Measurements from ENCODE around the gene DTWD2. TPM values are rescaled to one million over a fixed set of nuclear protein-coding genes. Genes with fewer than 3 reads are reported as not detected.
"Not testable (repeated sequence)": the region's sequence is repeated elsewhere in the genome, so short reads cannot be mapped to it uniquely, and the experiment has no call there.

The DTWD2 gene
- polyA plus RNA-seq, 5 donors = 5.8 to 7.8 (median 6.1) TPM

DNA sequence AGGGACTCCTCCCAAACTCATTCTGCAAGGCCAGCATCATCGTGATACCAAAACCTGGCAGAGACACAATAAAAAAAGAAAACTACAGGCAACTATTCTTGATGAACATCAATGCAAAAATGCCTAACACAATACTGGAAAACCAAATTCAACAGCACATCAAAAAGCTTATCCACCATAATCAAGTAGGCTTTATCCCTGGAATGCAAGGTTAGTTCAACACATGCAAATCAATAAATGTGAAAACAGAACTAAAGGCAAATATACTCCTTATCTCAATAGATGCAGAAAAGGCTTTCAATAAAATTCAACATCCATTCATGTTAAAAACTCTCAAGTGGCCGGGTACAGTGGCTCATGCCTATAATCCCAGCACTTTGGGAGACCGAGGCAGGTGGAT lies 111.5 kb downstream of the DTWD2 start:
- not testable (repeated sequence) for DNase-seq

DNA sequence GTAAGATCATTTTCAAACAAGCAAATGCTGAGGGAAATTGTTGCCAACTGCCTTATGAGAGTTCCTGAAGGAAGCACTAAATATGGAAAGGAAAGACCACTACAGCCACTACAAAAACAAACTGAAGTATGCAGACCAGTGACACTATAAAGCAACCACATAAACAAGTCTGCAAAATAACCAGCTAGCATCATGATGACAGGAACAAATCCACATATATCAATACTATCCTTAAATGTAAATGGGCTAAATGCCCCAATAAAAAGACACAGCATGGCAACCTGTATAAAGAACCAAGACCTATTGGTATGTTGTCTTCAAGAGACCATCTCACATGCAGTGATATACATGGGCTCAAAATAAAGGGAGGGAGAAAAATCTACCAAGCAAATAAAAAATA lies 113.2 kb downstream of the DTWD2 start:
- no peak for DNase-seq

DNA sequence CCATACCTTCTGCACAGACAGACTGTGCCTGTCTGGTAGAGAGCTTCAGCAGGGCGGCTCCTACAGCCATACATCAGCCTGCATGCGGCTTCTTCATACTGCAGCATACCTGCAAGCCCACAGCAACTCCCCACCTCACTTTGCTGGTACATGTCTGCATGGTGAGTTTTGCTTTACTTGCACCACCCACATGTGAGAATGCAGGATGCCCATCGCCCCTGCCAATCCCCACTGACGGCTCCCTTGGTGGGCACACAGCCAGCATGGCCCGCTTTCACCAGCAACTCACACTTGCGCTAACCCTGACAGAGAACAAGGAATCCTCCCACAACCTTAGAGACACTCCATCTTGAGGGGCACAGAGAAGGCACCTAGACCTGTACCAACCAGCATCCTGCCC lies 114.9 kb downstream of the DTWD2 start:
- DNase-seq = no peak

DNA sequence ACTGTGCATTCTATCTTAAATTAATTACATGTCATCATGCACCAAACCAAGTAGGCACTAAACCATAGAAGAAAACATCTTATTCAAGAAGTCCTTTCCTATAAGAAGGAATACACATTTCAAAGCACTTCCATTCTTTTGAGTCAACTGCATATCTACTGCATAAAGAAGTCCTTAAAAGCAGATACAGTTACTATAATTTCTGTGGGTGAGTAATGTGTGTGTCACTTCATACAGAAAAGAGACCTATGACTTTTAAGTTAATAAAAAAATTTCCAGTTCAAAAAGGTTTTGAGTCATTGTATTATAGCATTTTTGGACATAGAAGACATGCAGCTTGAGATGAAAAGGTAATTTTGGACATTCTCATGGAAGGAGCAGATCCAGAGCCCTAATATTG lies 125.0 kb downstream of the DTWD2 start:
- no peak for DNase-seq

DNA sequence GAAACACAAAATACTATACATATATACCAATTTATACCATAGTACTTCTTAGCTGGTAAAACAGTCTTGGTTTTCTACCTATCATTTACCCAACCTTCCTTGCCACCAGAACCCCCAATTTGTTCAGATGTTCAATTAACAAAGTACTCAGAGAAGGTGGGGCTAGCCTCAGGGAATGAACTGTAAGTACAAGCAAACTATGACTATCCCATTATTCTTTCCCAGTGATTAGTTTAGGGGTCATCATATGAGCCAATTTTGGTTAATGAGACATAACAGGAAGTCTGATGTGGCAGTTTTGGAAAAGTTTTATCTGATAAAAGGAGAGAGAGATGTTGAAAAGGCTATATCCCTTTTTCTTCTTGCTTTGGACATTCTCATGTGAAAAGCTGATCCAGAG lies 125.8 kb downstream of the DTWD2 start:
- DNase-seq = no peak

DNA sequence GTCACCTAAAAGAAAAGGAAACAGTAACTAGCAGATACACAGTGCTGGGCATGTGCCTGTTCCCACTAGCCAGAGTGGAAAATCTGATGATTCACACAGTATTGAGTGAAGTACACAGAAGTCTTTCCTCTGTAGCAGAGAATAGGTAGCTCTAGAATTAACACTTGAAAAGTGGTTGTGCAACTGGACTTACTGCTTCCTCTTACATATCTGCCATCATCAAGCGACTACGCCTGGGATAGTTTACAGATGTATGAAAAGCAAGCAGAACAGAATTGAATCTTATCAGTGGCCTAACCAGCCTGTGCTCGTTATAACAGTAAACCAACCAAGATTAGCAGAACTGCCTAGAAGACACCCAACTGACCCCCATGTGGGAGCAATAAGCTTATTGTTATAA lies 130.6 kb downstream of the DTWD2 start:
- peak in 1 of 2 donors; percentile 4 for DNase-seq

DNA sequence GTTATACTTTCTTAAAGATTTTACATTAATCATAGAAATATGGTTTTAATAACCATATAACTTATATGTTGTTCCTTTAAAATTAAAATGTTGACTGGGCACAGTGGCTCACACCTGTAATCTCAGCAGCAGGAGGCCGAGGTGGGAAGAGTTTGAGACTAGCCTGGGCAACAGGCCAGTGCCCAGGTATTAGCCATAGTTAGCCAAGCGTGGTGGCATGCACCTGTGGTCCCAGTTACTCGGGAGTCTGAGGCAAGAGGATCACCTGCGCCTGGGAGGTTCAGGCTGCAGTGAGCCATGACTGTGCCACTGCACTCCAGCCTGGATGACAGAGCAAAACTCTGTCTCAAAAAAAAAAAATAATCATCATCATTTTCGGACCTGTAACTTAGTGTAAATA lies 133.5 kb downstream of the DTWD2 start:
- DNase-seq = no peak

DNA sequence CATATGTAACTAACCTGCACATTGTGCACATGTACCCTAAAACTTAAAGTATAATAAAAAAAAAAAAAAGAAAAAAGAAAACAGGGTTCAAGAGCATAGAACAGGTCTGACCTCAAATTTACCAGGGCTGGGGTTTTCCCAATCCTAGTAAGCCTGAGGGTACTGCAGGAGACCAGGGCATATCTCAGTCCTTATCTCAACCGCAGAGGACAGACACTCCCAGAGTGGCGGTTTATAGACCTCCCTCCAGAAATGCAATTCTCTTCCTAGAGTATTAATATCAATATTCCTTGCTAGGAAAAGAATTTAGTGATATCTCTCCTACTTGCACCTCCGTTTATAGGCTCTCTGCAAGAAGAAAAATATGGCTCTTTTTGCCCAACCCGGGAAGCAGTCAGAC lies 136.6 kb downstream of the DTWD2 start:
- DNase-seq = not testable (repeated sequence)

DNA sequence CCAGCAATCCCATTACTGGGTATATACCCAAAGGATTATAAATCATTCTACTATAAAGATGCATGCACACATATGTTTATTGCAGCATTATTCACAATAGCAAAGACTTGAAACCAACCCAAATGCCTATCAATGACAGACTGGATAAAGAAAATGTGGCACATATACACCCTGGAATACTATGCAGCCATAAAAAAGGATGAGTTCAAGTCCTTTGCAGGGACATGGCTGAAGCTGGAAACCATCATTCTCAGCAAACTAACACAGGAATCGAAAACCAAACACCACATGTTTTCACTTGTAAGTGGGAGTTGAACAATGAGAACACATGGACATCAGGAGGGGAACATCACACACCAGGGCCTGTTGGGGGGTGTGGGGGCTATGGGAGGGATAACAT lies 138.8 kb downstream of the DTWD2 start:
- DNase-seq = not testable (repeated sequence)

DNA sequence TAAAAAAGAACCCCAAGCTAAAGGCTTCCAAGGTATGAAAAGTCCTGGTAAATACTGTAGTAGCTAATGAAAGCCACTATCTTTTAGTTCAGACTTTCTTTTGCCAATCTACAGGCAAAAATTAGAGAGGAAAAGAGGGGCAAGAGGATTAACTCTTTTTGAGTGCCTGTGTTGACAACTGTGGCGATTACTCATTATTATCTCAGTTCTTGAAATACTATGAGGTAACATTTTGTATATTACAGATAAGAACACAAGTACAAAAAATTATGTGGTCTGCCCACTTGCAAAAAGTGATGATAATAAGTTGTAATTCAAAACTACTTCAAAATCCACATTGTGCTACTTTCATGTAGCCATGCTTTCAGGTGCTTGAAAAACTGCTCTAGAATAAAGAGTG lies 144.0 kb downstream of the DTWD2 start:
- no peak for DNase-seq

DNA sequence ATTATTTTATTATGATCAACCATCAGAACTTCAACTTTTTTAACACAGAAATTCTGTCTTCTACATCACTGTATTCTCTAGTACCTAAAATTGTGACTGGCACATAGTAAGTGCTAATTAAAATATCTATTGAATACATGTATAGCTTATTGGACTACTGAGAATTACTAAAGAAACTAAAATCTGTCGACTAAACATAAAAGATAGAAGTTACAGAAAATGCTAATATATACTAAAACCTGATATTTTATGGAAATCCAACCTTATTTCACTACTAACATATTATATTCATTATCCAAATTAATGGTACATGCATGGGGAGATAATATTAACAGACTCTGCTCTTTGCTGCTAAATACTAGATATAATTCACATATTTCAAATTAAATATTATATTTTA lies 153.6 kb downstream of the DTWD2 start:
- DNase-seq = no peak

DNA sequence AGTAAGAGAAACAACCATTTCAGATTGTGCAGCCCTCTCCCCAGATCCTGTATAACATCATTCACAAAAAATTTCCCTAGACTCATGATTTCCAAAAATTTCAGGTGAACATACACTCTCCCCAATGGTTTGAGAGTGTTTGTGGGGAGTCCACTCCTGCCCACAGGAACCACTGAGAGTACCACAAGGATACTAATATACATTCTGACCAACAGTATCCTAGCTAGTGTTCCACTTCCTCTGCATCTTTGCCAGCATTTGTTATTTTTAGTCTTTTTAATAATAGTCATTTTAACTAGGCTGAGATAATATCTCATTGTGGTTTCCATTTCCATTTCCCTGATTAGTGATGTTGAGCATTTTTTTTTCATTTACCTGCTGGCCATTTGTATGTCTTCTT lies 155.4 kb downstream of the DTWD2 start:
- no peak for DNase-seq

DNA sequence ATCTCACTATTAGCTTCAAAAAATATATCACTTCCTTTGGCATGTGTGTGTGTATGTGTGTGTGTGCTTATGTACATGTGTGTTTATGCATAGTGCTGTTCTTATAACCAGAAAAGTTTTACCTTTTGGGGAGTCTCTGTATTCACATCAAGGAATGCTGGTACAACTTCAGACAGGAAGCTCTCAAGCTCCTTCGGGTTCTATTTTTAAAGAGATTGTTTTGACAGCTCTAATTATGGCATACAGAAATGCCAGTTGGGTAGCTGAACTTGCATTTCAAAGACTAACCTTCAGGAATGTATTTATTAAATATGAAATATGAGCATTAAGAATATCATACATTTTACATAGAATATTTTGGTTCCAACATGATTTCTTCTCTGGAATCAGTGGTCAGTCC lies 163.1 kb downstream of the DTWD2 start:
- no peak for DNase-seq

DNA sequence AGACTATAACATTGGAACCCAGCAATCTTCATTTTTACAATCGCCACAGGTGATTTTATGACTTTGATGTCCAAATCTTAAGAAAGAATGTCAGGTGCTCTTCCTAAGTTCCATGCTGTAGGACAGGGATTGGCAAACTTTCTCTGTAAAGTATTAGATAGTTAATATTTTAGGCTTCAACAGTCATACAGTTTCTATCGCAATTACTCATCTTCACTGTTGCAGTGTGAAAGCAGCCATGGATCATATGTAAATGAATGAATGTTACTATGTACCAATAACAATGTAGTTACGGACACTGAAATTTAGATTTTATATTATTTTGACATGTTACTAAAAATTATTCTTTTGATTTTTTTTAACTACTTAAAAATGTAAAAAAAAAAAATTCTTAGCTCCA lies 169.7 kb downstream of the DTWD2 start:
- DNase-seq = no peak

DNA sequence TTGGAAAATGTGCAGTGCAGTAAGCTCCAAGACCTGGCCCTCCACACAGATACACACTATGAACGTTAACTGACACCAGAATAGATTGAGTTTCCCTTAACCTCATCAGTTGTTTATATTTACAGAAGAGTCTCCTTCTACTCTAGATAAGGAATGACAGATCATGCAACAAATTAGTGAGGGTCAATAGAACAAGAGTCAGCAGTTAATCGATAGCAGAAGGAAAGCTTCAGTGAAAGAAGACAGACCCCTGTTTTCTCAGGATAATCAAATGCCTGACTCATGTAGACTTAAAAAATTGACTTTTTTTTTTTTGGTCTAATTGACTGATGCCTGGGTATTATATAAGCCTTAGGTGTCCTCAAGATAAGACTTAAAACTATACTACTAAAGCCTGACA lies 179.9 kb downstream of the DTWD2 start:
- no peak for DNase-seq

DNA sequence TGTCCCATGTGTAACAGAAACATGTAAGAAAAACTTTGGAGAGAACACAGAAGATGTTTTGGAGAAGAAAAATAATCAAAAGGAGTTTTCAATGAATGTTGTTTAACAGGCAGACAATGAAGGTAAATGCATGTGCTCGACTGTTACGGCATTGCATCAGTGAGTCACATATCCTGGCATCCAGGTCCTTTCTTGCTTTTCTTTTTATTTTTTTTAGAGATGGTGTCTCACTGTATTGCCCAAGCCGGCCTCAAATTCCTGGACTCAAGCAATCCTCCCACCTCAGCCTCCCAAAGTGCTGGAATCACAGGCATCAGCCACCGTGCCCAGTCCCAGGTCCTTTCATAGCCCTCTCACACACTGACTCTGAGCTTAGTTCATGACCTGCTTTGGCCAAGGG lies 181.8 kb downstream of the DTWD2 start:
- no peak for DNase-seq

DNA sequence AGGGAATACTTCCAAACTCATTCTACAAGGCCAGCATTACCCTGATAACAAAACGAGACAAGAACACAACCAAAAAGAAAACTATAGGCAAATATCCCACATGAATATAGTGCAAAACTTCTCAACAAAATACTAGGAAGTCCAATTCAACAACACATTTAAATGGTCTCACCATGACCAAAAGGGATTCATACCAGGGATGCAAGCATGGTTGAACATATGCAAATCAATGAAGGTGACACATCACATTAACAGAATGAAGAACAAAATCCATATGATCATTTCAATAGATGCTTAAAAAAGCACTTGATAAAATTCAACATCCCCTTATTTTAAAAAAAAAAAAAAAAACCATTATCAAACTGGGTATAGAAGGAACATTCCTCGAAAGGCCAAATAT lies 186.0 kb downstream of the DTWD2 start:
- no peak for DNase-seq

DNA sequence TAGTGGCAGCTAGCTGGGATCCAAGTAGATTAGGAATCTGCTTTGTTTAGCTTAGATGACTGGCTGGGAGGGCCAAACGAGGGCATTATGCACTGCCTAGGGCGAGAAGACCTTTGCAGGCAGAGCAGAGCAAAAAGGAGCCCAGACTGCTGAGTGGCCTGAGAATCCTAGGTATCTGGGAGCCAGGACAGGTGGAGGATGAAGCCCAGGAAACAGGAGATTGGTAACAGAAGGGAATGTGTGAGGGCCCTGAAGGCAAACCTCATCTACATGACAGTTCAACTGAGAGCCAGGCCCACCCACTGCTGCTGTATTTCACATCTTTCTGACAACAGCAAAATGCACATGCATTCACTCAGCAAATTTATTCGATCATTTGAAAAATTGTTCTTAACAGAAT lies 192.3 kb downstream of the DTWD2 start:
- DNase-seq = no peak

DNA sequence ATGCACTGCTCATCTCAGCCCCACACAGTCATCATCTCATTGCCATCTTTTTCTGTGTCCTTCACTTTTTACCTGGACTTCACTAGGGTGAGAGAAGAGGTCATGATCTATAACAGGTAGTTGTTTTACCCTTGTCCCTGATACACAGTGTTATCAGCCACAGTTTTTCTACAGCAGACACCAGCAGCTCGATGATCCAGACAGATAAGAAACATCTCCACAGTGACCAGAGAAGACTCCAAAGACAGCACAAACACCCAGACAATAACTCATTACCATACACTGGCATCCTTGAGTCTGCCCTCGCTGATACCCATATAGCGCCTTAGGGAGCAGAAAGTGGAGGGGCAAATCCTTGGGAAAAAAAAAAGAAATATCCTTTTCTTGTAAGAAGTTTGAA lies 194.1 kb downstream of the DTWD2 start:
- DNase-seq = no peak

DNA sequence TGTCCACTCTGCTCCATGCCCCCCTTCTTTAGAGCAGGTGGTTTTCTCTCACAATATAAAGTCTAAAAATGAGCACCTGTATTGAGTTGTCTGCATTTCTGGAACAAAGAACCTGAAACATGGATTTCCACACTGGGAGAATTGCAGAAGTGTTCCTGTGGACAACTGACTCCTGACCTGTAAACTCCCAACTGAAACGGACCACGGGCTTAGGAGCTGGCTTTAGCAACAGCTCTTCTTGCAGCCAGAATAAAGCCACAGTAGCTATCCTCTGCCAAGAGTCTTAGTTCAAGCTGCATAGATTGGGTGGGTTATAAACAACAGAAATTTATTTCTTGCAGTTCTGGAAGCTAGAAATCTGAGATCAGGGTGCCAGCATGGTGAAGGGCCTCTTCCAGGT lies 194.7 kb downstream of the DTWD2 start:
- no peak for DNase-seq

DNA sequence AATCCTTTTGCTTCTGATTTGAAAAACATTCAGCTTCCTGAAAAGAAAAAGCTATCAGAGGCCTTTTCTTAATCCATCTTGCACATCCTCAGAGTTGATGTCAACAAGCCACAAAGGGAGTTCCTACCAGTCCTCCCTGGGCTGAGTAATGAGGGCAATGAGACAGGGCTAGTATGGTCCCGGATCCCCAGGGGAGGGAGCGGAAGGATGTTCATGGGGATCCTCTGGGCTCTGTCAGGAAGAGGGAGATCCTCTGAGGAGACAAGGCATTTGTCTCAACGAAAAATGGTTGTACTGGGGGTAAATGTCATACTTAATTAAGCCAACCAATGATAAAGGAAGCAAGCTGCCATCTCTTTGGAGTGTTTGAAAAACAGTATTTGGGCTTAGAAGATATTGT lies 195.3 kb downstream of the DTWD2 start:
- no peak for DNase-seq

DNA sequence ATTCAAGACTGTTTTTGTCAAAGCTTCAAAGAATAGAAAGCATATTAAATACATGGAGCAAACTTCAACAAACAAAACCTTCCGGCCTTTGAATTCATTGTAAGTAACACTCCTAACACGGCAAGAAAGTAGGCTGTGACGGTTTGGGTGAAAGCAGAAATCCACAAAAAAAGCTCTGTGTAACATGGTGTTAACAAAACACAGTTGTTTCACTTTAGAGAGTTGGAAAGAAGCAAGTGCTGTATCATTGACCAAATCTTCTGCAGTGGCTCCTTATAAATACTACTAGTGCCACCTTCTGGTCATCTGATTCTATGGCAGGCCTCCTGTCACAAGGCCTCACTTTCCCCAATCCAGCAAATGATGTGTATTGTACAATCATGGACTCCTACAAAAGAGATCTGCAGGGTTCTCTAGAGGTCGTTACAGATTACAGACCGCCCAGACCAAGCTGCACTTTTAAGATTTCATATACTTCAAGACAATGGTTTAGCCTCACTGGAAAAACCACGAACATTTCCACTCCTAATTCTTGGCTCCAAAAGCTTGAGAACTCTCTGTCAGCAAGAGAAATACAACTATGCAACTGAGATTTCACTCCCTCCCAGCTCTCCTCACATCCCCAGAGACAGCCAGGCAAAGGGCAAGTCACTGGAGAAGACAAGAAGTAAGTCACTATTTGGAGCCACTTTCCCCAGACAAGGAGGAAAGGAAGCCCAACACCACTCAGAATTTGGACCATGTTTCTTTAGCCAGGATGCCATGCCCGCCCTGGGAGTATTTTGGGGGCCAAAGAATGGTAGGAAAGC lies 196.2 kb downstream of the DTWD2 start:
- DNase-seq = peak; percentile 64 to 71

DNA sequence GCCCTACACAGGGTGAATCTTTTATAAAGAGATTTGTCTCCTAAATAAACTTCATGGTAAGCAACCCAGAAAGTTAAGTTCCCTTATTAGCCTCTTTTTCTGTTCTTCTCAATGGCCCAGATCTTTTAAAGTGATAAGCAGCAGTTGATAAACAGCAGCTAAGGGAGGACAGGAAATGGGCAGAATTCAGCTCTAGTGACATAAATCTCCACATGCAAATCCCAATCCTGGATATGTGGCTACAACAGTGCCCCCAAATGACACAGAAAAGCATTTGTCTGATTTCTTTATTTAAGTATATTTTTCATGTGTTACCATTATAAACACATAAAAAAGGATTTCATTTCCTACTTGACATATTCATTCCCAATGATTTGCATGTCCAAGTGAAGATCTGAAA lies 199.0 kb downstream of the DTWD2 start:
- no peak for DNase-seq

DNA sequence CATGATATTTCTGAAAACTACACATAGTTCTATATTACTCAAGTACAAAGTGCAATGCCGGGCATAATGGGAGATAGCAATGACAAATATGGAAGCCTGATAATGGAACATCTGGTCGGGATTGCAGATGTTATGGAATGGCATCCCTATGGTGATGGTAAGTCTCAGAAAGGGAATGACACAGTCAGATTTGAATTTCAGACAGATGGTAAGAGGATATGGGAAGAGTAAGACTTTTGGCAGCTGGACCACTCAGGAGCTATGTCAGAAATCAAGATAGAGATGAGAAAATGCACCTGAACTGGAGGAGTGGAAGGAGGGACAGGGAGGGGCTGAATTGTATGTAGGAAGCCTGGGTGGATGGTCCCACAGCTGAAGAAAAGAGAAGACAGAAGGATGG lies 200.0 kb downstream of the DTWD2 start:
- DNase-seq = no peak

Data from right lung (tissue), 5 donors.